GM12878 (cell line): ENCODE measurements around the gene RAP1GAP. TPM values are rescaled to one million over a fixed set of nuclear protein-coding genes. Genes with fewer than 3 reads are reported as not detected.
A peak's percentile ranks its signal among the peaks of the same experiment; 100 is the strongest.

Experiments
- ATAC-seq: fragments of 200-7000 bp; cut with Tn5 transposase; 3 replicates; pipeline ENCODE4 v1.9.1; 2020; ENCODE audit warnings: mild to moderate bottlenecking, moderate library complexity
- BruUV-seq: library from RNA; stranded (reverse); fragments of 400-500 nt; replicated peaks from 2 replicates; lab custom pipeline; 2021; lab: Mats Ljungman, UMichigan
- CTCF ChIA-PET: fragments of 300-600 bp; sonication (Branson Sonifier 250); formaldehyde crosslinking; extraction: SDS; loops from one replicate; lab custom pipeline; 2021; ENCODE audit warnings: inconsistent platforms; lab: Yijun Ruan, JAX
- POLR2A ChIA-PET: fragments of 350-600 bp; formaldehyde crosslinking; extraction: SDS; loops from one replicate; lab custom pipeline; 2021; ENCODE audit warnings: inconsistent platforms; lab: Charles Lee
- RAD21 ChIA-PET: fragments of 300-600 bp; sonication (Branson Sonifier 250); formaldehyde crosslinking; loops from one replicate; lab custom pipeline; 2023; ENCODE audit warnings: antibody characterized with exemption; ENCODE audit not compliant: unreplicated experiment; lab: Charles Lee
- SMC1A ChIA-PET: fragments of 300-600 bp; sonication (Branson Sonifier 250); formaldehyde crosslinking; loops from one replicate; lab custom pipeline; 2023; ENCODE audit not compliant: unreplicated experiment, uncharacterized antibody; lab: Charles Lee
- DNase-seq: peaks from one replicate; pipeline ENCODE4 v3.0.0-alpha.2; 2011; ENCODE audit warnings: low read depth, low spot score
- FAIRE-seq: peaks from 3 replicates; lab custom pipeline; 2011; peaks lifted over from hg19 to GRCh38; lab: Jason Lieb, UNC
- H2AFZ ChIP-seq: 2 replicates; pipeline ENCODE4 v1.6.0; 2011; ENCODE audit warnings: low read depth, low read length, control low read depth; ENCODE audit not compliant: control insufficient read depth
- H3K27ac ChIP-seq: 2 replicates; pipeline ENCODE4 v1.5.1; 2011; ENCODE audit warnings: control low read depth; ENCODE audit not compliant: control insufficient read depth, insufficient read depth
- H3K27me3 ChIP-seq, 2 experiments: replicated peaks in 1 of 2; 2 replicates each; pipeline versions ENCODE4 v1.6.0 to v1.6.1; 2011; ENCODE audit warnings: low read length in 1 of 2; ENCODE audit not compliant: control insufficient read depth in 2 of 2, insufficient read depth in 2 of 2
- H3K36me3 ChIP-seq, 2 experiments: 2 replicates each; pipeline ENCODE4 v1.5.1; 2011; ENCODE audit warnings: low read length in 1 of 2; ENCODE audit not compliant: control insufficient read depth in 2 of 2, insufficient read depth in 2 of 2
- H3K4me1 ChIP-seq: 2 replicates; pipeline ENCODE4 v1.6.1; 2011; ENCODE audit warnings: mild to moderate bottlenecking, low read length, moderate library complexity, mixed read lengths; ENCODE audit not compliant: control insufficient read depth, insufficient read depth
- H3K4me2 ChIP-seq: 2 replicates; pipeline ENCODE4 v1.6.0; 2011; ENCODE audit warnings: control low read depth; ENCODE audit not compliant: control insufficient read depth, insufficient read depth
- H3K4me3 ChIP-seq: fragments of 200-600 bp; sonication (generic); 2 replicates; pipeline ENCODE4 v1.5.1; 2016
- H3K79me2 ChIP-seq: 2 replicates; pipeline ENCODE4 v1.6.0; 2011; ENCODE audit warnings: low read length; ENCODE audit not compliant: control insufficient read depth, insufficient read depth
- H3K9ac ChIP-seq: 2 replicates; pipeline ENCODE4 v1.8.0; 2011; ENCODE audit warnings: low read length, control low read depth, mixed read lengths; ENCODE audit not compliant: control insufficient read depth, insufficient read depth
- H3K9me3 ChIP-seq: replicated peaks from 3 replicates; pipeline ENCODE4 v1.5.1; 2011; ENCODE audit warnings: mild to moderate bottlenecking, low read length; ENCODE audit not compliant: control insufficient read depth, insufficient read depth
- H4K20me1 ChIP-seq: 2 replicates; pipeline ENCODE4 v1.6.0; 2011; ENCODE audit not compliant: control insufficient read depth, insufficient read depth
- IKZF1 ChIP-seq: fragments of 450-650 bp; conservative IDR thresholded peaks from 2 replicates; pipeline ENCODE4 v1.6.1; 2017; ENCODE audit warnings: antibody characterized with exemption, mild to moderate bottlenecking
- KAT2A ChIP-seq: conservative IDR thresholded peaks from 2 replicates; pipeline ENCODE4 v1.6.1; 2011; ENCODE audit warnings: low read depth, low read length; ENCODE audit not compliant: control insufficient read depth
- POLR2A ChIP-seq: IDR thresholded peaks from 2 replicates; pipeline ENCODE4 v1.6.1; 2011; ENCODE audit warnings: low read depth, mild to moderate bottlenecking, low read length
- POLR2AphosphoS2 ChIP-seq: IDR thresholded peaks from 2 replicates; pipeline ENCODE4 v1.6.1; 2011; ENCODE audit warnings: low read depth, mild to moderate bottlenecking, low read length, improper control_type of control experiment, moderate library complexity
- ZNF622 ChIP-seq: fragments of 450-650 bp; IDR thresholded peaks from 2 replicates; pipeline ENCODE4 v1.6.1; 2017; ENCODE audit warnings: mild to moderate bottlenecking, inconsistent platforms
- WGBS: methylation state at CpG from one replicate; pipeline ENCODE4 v1.1.6; 2016; ENCODE audit warnings: low lambda C conversion rate; ENCODE audit not compliant: insufficient replicate concordance, insufficient coverage; ENCODE audit errors: missing lambda C conversion rate; 5-methylcytosine and 5-hydroxymethylcytosine counted together
- in situ Hi-C: fragments of 300-500 bp; cut with MboI; formaldehyde crosslinking; loops from 9 replicates; pipeline ENCODE4 v1.14.3; 2018; ENCODE audit warnings: mixed read lengths
- intact Hi-C: fragments of 100-400 bp; cut with micrococcal nuclease; formaldehyde crosslinking; loops from one replicate; pipeline ENCODE4 v1.14.2; 2022; ENCODE audit not compliant: unreplicated experiment
- polyA plus RNA-seq, 11 experiments: library from polyadenylated mRNA; depleted of rRNA in 4 of 11; unstranded in 6 of 11; stranded (reverse) in 5 of 11; fragments of >200 nt; fragmentation: Nextera tagmentation in 4 of 11; fragmentation: Illumina TruSeq in 1 of 11; extraction: Ambion mirVana in 4 of 11; extraction: Trizol in 1 of 11; gene quantifications; 1 replicate in 1 of 11; 2 replicates in 10 of 11; pipeline versions ENCODE4 v1.2.1 to v1.2.3, GENCODE V29; 2011 to 2016; ENCODE audit warnings: inconsistent platforms in 2 of 11, missing spikeins in 2 of 11, low read depth in 1 of 11
- total RNA-seq, 4 experiments: library from RNA; depleted of rRNA in 3 of 4; stranded (reverse); fragments of >200 nt in 3 of 4; fragmentation: Illumina TruSeq in 1 of 4; extraction: Trizol in 1 of 4; gene quantifications; 2 replicates each; pipeline versions ENCODE4 v1.2.1 to v1.2.3, GENCODE V29; 2013 to 2021
- TF ChIP-seq, protein P1 (sequence below): fragments of 450-650 bp; formaldehyde crosslinking; IDR thresholded peaks from 2 replicates; pipeline ENCODE4 v1.4.0; 2022; ENCODE audit warnings: mild to moderate bottlenecking, moderate library complexity

RAP1GAP gene
- total and polyA plus RNA-seq, 10 of the 15 experiments (the other 5 are each of a cell fraction or from before 2014, with no cell fraction given) = 0.04 to 0.96 (median 0.09) TPM; not detected in 3

DNA sequence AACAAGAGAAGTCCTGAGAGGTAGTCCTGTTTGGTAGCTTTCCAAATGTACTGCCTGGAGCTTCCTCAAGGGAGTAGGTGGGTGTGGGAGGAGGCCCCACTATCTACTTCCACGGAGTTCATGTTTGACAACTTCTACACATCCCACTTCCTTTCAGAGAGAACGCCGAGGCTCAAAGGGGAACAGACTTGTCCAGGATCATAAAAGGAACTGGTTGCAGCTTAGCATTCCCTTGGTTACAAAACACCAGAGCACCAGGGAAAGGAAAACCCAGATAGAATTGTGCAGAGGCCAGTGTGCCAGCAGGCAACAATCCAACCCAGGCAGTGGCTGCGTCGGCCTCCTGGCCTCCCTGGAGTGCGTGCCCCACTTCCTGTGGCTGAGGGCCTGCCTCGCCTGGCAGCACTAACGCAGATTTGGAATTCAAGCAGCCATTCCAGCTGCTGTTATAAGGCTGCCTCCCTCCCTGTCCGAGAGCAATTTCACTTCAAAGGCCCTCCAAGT, 4.2 kb upstream of the RAP1GAP start:
- no peak for ATAC-seq
- FAIRE-seq = no peak
- ChIA-PET RAD21 (no interaction called here), SMC1A (no interaction called here), CTCF (interaction anchor here (0.5 to 1.0 kb wide), 2 partner anchors 13 to 441 kb away, joined by 3 to 4 read pairs; no protein-coding TSS in a partner anchor), POLR2A (no interaction called here)
- Histone ChIP-seq H2AFZ (no peak overlapping the region), H3K9me3 (no peaks in the 10 kb centered on the region), H3K36me3 (peaks cover 0 to 8% of the 10 kb centered on the region in 2 experiments; a peak in 2 of 4 replicates), H3K4me3 (no peak overlapping the region), H4K20me1 (no peaks in the 10 kb centered on the region), H3K79me2 (no peaks in the 10 kb centered on the region), H3K27ac (no peak overlapping the region), H3K4me2 (no peak overlapping the region), H3K9ac (no peak overlapping the region)
- in situ Hi-C loops (no loop called here), intact Hi-C loops (no loop called here)
- DNase-seq = no peak
- WGBS = 28% methylated on average over 9 of the region's 9 CpGs
- TF ChIP-seq ZNF622 (no peak), POLR2AphosphoS2 (peak; percentile 89), POLR2A (peak; percentile 74), IKZF1 (no peak), KAT2A (no peak)
- TF ChIP-seq, protein P1, sequence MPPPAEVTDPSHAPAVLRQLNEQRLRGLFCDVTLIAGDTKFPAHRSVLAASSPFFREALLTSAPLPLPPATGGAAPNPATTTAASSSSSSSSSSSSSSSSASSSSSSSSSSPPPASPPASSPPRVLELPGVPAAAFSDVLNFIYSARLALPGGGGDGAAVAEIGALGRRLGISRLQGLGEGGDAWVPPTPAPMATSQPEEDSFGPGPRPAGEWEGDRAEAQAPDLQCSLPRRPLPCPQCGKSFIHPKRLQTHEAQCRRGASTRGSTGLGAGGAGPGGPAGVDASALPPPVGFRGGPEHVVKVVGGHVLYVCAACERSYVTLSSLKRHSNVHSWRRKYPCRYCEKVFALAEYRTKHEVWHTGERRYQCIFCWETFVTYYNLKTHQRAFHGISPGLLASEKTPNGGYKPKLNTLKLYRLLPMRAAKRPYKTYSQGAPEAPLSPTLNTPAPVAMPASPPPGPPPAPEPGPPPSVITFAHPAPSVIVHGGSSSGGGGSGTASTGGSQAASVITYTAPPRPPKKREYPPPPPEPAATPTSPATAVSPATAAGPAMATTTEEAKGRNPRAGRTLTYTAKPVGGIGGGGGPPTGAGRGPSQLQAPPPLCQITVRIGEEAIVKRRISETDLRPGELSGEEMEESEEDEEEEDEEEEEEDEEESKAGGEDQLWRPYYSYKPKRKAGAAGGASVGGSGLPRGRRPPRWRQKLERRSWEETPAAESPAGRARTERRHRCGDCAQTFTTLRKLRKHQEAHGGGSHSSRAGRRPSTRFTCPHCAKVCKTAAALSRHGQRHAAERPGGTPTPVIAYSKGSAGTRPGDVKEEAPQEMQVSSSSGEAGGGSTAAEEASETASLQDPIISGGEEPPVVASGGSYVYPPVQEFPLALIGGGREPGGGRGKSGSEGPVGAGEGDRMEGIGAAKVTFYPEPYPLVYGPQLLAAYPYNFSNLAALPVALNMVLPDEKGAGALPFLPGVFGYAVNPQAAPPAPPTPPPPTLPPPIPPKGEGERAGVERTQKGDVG = no peak
- TF ChIP-seq, all 136 proteins: peak for 2
- BruUV-seq = no TSS peak
- H3K27me3 ChIP-seq = peaks cover 0 to 6% of the 10 kb centered on the region in 2 experiments
- H3K4me1 ChIP-seq = peaks cover 3% of the 10 kb centered on the region; the same call in 1 of the 2 replicates
